Neuron (in vitro differentiated cells): ENCODE measurements around the gene HLA-DOA.

ENCODE experiments used
- H2AFZ ChIP-seq: one replicate; pipeline ENCODE4 v1.6.1; 2013; ENCODE audit warnings: low read depth, mild to moderate bottlenecking, inconsistent platforms, low read length, moderate library complexity
- H3K27me3 ChIP-seq: one replicate; pipeline ENCODE4 v1.6.1; 2013; ENCODE audit warnings: low read length; ENCODE audit not compliant: insufficient read depth
- H3K36me3 ChIP-seq: one replicate; pipeline ENCODE4 v1.6.1; 2013; ENCODE audit warnings: low read length; ENCODE audit not compliant: insufficient read depth
- H3K4me1 ChIP-seq: one replicate; pipeline ENCODE4 v1.6.1; 2013; ENCODE audit warnings: low read length; ENCODE audit not compliant: insufficient read depth
- H3K4me3 ChIP-seq: 2 replicates; pipeline ENCODE4 v1.5.1; 2013; ENCODE audit warnings: mild to moderate bottlenecking, low read length, moderate library complexity
- H3K9me3 ChIP-seq: one replicate; pipeline ENCODE4 v1.6.1; 2013; ENCODE audit warnings: low read length

HLA-DOA gene

GRCh38 chr6:32982084-32982701, 27.2 kb downstream of the HLA-DOA start:
- no peak overlapping the region for H2AFZ ChIP-seq
- H3K27me3 ChIP-seq = no peaks in the 10 kb centered on the region
- H3K4me1 ChIP-seq = no peaks in the 10 kb centered on the region
- H3K4me3 ChIP-seq = no peak overlapping the region
- no peaks in the 10 kb centered on the region for H3K9me3 ChIP-seq
- H3K36me3 ChIP-seq = peaks cover 43% of the 10 kb centered on the region

- Histone ChIP-seq H3K4me1 (peaks cover 13% of the 10 kb centered on the region), H3K36me3 (peaks cover 59% of the 10 kb centered on the region), H3K27me3 (no peaks in the 10 kb centered on the region), H3K4me3 (no peak overlapping the region), H3K9me3 (no peaks in the 10 kb centered on the region), H2AFZ (no peak overlapping the region)
Measured at GRCh38 chr6:32980488-32981038, 28.8 kb downstream of the HLA-DOA start.

GRCh38 chr6:32979720-32980487, 29.5 kb downstream of the HLA-DOA start:
- H3K36me3 ChIP-seq = peaks cover 65% of the 10 kb centered on the region
- H3K4me1 ChIP-seq = peaks cover 19% of the 10 kb centered on the region
- H3K27me3 ChIP-seq = no peaks in the 10 kb centered on the region
- no peak overlapping the region for H3K4me3 ChIP-seq
- H3K9me3 ChIP-seq = no peaks in the 10 kb centered on the region
- H2AFZ ChIP-seq = no peak overlapping the region

GRCh38 chr6:32977953-32978324, 31.5 kb downstream of the HLA-DOA start:
- Histone ChIP-seq H3K9me3 (no peaks in the 10 kb centered on the region), H2AFZ (no peak overlapping the region), H3K36me3 (peaks cover 83% of the 10 kb centered on the region), H3K27me3 (no peaks in the 10 kb centered on the region), H3K4me1 (peaks cover 24% of the 10 kb centered on the region), H3K4me3 (no peak overlapping the region)

- Histone ChIP-seq H3K4me1 (peaks cover 24% of the 10 kb centered on the region), H3K36me3 (peaks cover 89% of the 10 kb centered on the region), H3K4me3 (no peak overlapping the region), H3K9me3 (no peaks in the 10 kb centered on the region), H3K27me3 (no peaks in the 10 kb centered on the region), H2AFZ (no peak overlapping the region)
Measured at GRCh38 chr6:32977272-32977952, 32.0 kb downstream of the HLA-DOA start.

- no peaks in the 10 kb centered on the region for H3K27me3 ChIP-seq
- peaks cover 90% of the 10 kb centered on the region for H3K36me3 ChIP-seq
- H3K9me3 ChIP-seq = no peaks in the 10 kb centered on the region
- H3K4me3 ChIP-seq = no peak overlapping the region
- H2AFZ ChIP-seq = no peak overlapping the region
- H3K4me1 ChIP-seq = peaks cover 24% of the 10 kb centered on the region
Measured at GRCh38 chr6:32976334-32977069, 32.9 kb downstream of the HLA-DOA start.

GRCh38 chr6:32975886-32976285, 33.5 kb downstream of the HLA-DOA start:
- H3K4me3 ChIP-seq = peak overlapping the region; percentile 66
- no peaks in the 10 kb centered on the region for H3K27me3 ChIP-seq
- H3K4me1 ChIP-seq = peaks cover 24% of the 10 kb centered on the region
- no peaks in the 10 kb centered on the region for H3K9me3 ChIP-seq
- no peak overlapping the region for H2AFZ ChIP-seq
- peaks cover 83% of the 10 kb centered on the region for H3K36me3 ChIP-seq

- peaks cover 72% of the 10 kb centered on the region for H3K36me3 ChIP-seq
- H3K9me3 ChIP-seq = no peaks in the 10 kb centered on the region
- no peak overlapping the region for H2AFZ ChIP-seq
- H3K4me3 ChIP-seq = peak overlapping the region; percentile 66
- peaks cover 24% of the 10 kb centered on the region for H3K4me1 ChIP-seq
- no peaks in the 10 kb centered on the region for H3K27me3 ChIP-seq
Measured at GRCh38 chr6:32974541-32975308, 34.7 kb downstream of the HLA-DOA start.

GRCh38 chr6:32974016-32974333, 35.4 kb downstream of the HLA-DOA start:
- H3K36me3 ChIP-seq = peaks cover 64% of the 10 kb centered on the region
- H2AFZ ChIP-seq = no peak overlapping the region
- H3K4me1 ChIP-seq = peaks cover 24% of the 10 kb centered on the region
- H3K27me3 ChIP-seq = no peaks in the 10 kb centered on the region
- peak overlapping the region; percentile 66 for H3K4me3 ChIP-seq
- no peaks in the 10 kb centered on the region for H3K9me3 ChIP-seq

GRCh38 chr6:32973144-32974015, 36.0 kb downstream of the HLA-DOA start:
- H3K4me3 ChIP-seq = peak overlapping the region; percentile 66
- H3K27me3 ChIP-seq = no peaks in the 10 kb centered on the region
- H3K9me3 ChIP-seq = no peaks in the 10 kb centered on the region
- H2AFZ ChIP-seq = no peak overlapping the region
- H3K4me1 ChIP-seq = peaks cover 24% of the 10 kb centered on the region
- H3K36me3 ChIP-seq = peaks cover 59% of the 10 kb centered on the region

GRCh38 chr6:32972353-32973143, 36.8 kb downstream of the HLA-DOA start:
- Histone ChIP-seq H2AFZ (no peak overlapping the region), H3K4me1 (peaks cover 28% of the 10 kb centered on the region), H3K36me3 (peaks cover 51% of the 10 kb centered on the region), H3K9me3 (no peaks in the 10 kb centered on the region), H3K27me3 (no peaks in the 10 kb centered on the region), H3K4me3 (peak overlapping the region; percentile 66)
